VCaP (cell line): Measurements from ENCODE around the gene PPM1M.

Experiments
- H3K27ac ChIP-seq: fragments of 450-650 bp; 2 replicates; pipeline ENCODE4 v1.5.1; 2017
- CTCF ChIP-seq: fragments of 450-650 bp; conservative IDR thresholded peaks from 2 replicates; pipeline ENCODE4 v1.5.1; 2017; ENCODE audit warnings: mild to moderate bottlenecking, moderate library complexity

The PPM1M gene

GRCh38 chr3:52298149-52299098 lies 52.9 kb downstream of the PPM1M start:
- no peak for TF ChIP-seq CTCF
- no peak overlapping the region for H3K27ac ChIP-seq

GRCh38 chr3:52299247-52299878 lies 53.8 kb downstream of the PPM1M start:
- no peak for TF ChIP-seq CTCF
- peak overlapping the region; percentile 41; the same call in 1 of the 2 replicates for H3K27ac ChIP-seq
